ENCODE results near the gene TRANK1. TPM values are rescaled to one million over a fixed set of nuclear protein-coding genes. Genes with fewer than 3 reads are reported as not detected.

The TRANK1 gene
- total and polyA plus RNA-seq, 4 donors, result 2.9 to 40.0 (median 10.2) TPM

DNA sequence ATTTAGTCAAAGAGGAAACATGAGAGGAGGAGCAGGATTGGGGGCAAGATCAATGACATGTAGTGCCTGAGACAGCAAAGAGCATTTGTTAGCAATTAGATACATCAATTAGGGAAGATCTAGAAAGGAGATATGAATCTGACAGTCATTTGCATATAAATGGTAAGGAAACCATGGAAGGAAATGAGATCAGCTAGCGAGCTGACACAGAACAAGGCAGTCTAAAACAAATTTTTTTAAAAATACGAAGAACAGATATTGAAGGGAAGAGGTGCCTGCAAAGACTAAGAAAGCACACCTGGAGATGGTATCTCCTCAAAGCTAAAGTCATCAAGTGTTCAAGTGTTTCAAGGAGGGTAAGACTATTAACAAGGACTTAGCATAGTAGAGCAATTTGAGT is 43.5 kb upstream of the TRANK1 start:
- TF ChIP-seq FOXA1 (IDR thresholded peaks at IDR 0.05) (no peak), EGR1 (IDR thresholded peaks at IDR 0.05; ENCODE audit: low read depth in 2 of 2) (no peak), REST (IDR thresholded peaks at IDR 0.05) (no peak), YY1 (IDR thresholded peaks at IDR 0.05) (no peak), NR2F2 (IDR thresholded peaks at IDR 0.05) (no peak), ATF3 (IDR thresholded peaks at IDR 0.05) (no peak), RAD21 (IDR thresholded peaks at IDR 0.05) (no peak), TAF1 (conservative IDR thresholded peaks at IDR 0.05) (no peak), HNF4A (conservative IDR thresholded peaks at IDR 0.05) (no peak), FOXA2 (IDR thresholded peaks at IDR 0.05) (no peak), GABPA (IDR thresholded peaks at IDR 0.05 in 1 of 2, conservative IDR thresholded peaks at IDR 0.05 in 1 of 2) (no peak), CTCF (IDR thresholded peaks at IDR 0.05; ENCODE audit: low read depth, low read length, missing input control) (no peak), ZBTB33 (IDR thresholded peaks at IDR 0.05) (no peak), SP1 (IDR thresholded peaks at IDR 0.05) (no peak), JUND (IDR thresholded peaks at IDR 0.05) (no peak), HNF4G (IDR thresholded peaks at IDR 0.05) (no peak), RXRA (IDR thresholded peaks at IDR 0.05) (no peak)
- TF ChIP-seq, protein P1, sequence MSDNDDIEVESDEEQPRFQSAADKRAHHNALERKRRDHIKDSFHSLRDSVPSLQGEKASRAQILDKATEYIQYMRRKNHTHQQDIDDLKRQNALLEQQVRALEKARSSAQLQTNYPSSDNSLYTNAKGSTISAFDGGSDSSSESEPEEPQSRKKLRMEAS (IDR thresholded peaks at IDR 0.05), result no peak
- 83% methylated on average over 2 of the region's 2 CpGs for WGBS
- H3K4me3 ChIP-seq (ENCODE audit: low read depth in 1 of 3, low read length in 3 of 3), result no peak overlapping the region
- H3K27ac ChIP-seq (ENCODE audit: low read depth in 1 of 2, low read length in 2 of 2), result no peak overlapping the region
- H3K9me3 ChIP-seq (ENCODE audit: control insufficient read depth in 4 of 4, low read length in 3 of 4), result no peaks in the 10 kb centered on the region
- no peak overlapping the region for H3K9ac ChIP-seq (ENCODE audit: low read depth in 1 of 2, low read length in 2 of 2)
- no peak for DNase-seq (ENCODE audit: low spot score)
- H3K4me1 ChIP-seq (ENCODE audit: control insufficient read depth in 4 of 4, insufficient read depth in 4 of 4, low read length in 3 of 4), result peaks cover 3 to 35% (median 22%) of the 10 kb centered on the region in 4 donors
- H3K27me3 ChIP-seq (ENCODE audit: control insufficient read depth in 4 of 4, insufficient read depth in 4 of 4, low read length in 3 of 4), result no peaks in the 10 kb centered on the region
- H3K36me3 ChIP-seq (ENCODE audit: control insufficient read depth in 4 of 4, insufficient read depth in 3 of 4, low read depth in 1 of 4, low read length in 3 of 4), result peaks cover 11 to 36% (median 25%) of the 10 kb centered on the region in 4 donors
